MM.1S (cell line): ENCODE measurements around the gene NDUFS2.
A peak's percentile ranks its signal among the peaks of the same experiment; 100 is the strongest.

ENCODE experiments used
- DNase-seq: peaks from one replicate; pipeline ENCODE4 v3.0.0-alpha.2; 2015
- H2AFZ ChIP-seq: fragments of 300-600 bp; sonication (generic); 2 replicates; pipeline ENCODE4 v1.6.0; 2016; ENCODE audit warnings: antibody characterized with exemption, low read length
- H3F3A ChIP-seq: fragments of 300-600 bp; sonication (generic); 2 replicates; pipeline ENCODE4 v1.6.1; 2016; ENCODE audit warnings: mild to moderate bottlenecking, antibody characterized with exemption, low read length, moderate library complexity, mixed read lengths; ENCODE audit not compliant: insufficient read depth
- H3K27ac ChIP-seq: fragments of 300-600 bp; sonication (generic); 2 replicates; pipeline ENCODE4 v1.5.1; 2016; ENCODE audit warnings: mild to moderate bottlenecking, low read length
- H3K27me3 ChIP-seq: fragments of 300-600 bp; sonication (generic); replicated peaks from 2 replicates; pipeline ENCODE4 v1.6.0; 2016; ENCODE audit warnings: low read length; ENCODE audit not compliant: insufficient read depth
- H3K36me3 ChIP-seq: fragments of 300-600 bp; sonication (generic); replicated peaks from 2 replicates; pipeline ENCODE4 v1.6.1; 2016; ENCODE audit warnings: mild to moderate bottlenecking, low read length, mixed read lengths; ENCODE audit not compliant: insufficient read depth
- H3K4me1 ChIP-seq: fragments of 300-600 bp; sonication (generic); 2 replicates; pipeline ENCODE4 v1.6.1; 2016; ENCODE audit warnings: low read length, mixed read lengths
- H3K4me2 ChIP-seq: fragments of 300-600 bp; sonication (generic); 2 replicates; pipeline ENCODE4 v1.6.0; 2016; ENCODE audit warnings: low read depth, low read length
- H3K4me3 ChIP-seq: fragments of 300-600 bp; sonication (generic); 2 replicates; pipeline ENCODE4 v1.5.1; 2016; ENCODE audit warnings: low read length, mixed read lengths
- H3K79me2 ChIP-seq: fragments of 300-600 bp; sonication (generic); 2 replicates; pipeline ENCODE4 v1.6.1; 2016; ENCODE audit warnings: mixed run types, low read length, mixed read lengths
- H3K9ac ChIP-seq: fragments of 300-600 bp; sonication (generic); 2 replicates; pipeline ENCODE4 v1.6.1; 2016; ENCODE audit warnings: low read length, mixed read lengths
- H3K9me2 ChIP-seq: fragments of 300-600 bp; sonication (generic); replicated peaks from 2 replicates; pipeline ENCODE4 v1.6.1; 2016; ENCODE audit warnings: mild to moderate bottlenecking, low read length, mixed read lengths; ENCODE audit not compliant: insufficient read depth
- H3K9me3 ChIP-seq: fragments of 300-600 bp; sonication (generic); replicated peaks from 2 replicates; pipeline ENCODE4 v1.6.1; 2016; ENCODE audit warnings: mild to moderate bottlenecking, low read length, mixed read lengths; ENCODE audit not compliant: insufficient read depth
- H4K20me1 ChIP-seq: fragments of 300-600 bp; sonication (generic); 2 replicates; pipeline ENCODE4 v1.6.1; 2016; ENCODE audit warnings: mild to moderate bottlenecking, low read length, moderate library complexity, mixed read lengths; ENCODE audit not compliant: insufficient read depth
- CTCF ChIP-seq: fragments of 300-600 bp; sonication (generic); IDR thresholded peaks from 2 replicates; pipeline ENCODE4 v1.5.1; 2016; ENCODE audit warnings: antibody characterized with exemption, low read length, mixed read lengths
- EZH2 ChIP-seq: fragments of 300-600 bp; sonication (generic); optimal IDR thresholded peaks from 2 replicates; pipeline ENCODE3; 2017; ENCODE audit warnings: low read depth, mild to moderate bottlenecking, antibody characterized with exemption, low read length, mixed read lengths
- EZH2phosphoT487 ChIP-seq: fragments of 300-600 bp; sonication (generic); IDR thresholded peaks from 2 replicates; pipeline ENCODE4 v1.6.1; 2018; ENCODE audit warnings: antibody characterized with exemption, low read length

Gene NDUFS2

GRCh38 chr1:161166669-161167548 lies 35.3 kb upstream of the NDUFS2 start:
- H2AFZ ChIP-seq, result peak overlapping the region; percentile 66
- H3K27ac ChIP-seq, result peak overlapping the region; percentile 72
- TF ChIP-seq CTCF (peak; percentile 5; the same call in 1 of the 2 replicates), EZH2phosphoT487 (no peak)
- H3K4me2 ChIP-seq, result peak overlapping the region; percentile 93
- DNase-seq, result peak; percentile 37
- H3F3A ChIP-seq, result peaks cover 33% of the 10 kb centered on the region
- no peaks in the 10 kb centered on the region for H4K20me1 ChIP-seq
- peaks cover 9% of the 10 kb centered on the region for H3K4me1 ChIP-seq
- H3K27me3 ChIP-seq, result no peaks in the 10 kb centered on the region
- H3K9me2 ChIP-seq, result no peaks in the 10 kb centered on the region
- H3K79me2 ChIP-seq, result peaks cover 14% of the 10 kb centered on the region
- no peaks in the 10 kb centered on the region for H3K9me3 ChIP-seq
- H3K4me3 ChIP-seq, result peak overlapping the region; percentile 82
- H3K9ac ChIP-seq, result peak overlapping the region; percentile 81
- peaks cover 15% of the 10 kb centered on the region for H3K36me3 ChIP-seq

GRCh38 chr1:161168906-161169305 lies 33.3 kb upstream of the NDUFS2 start:
- 0 out of 2 replicates have a peak, but pooled peaks cover 6% of the 10 kb centered on the region for H4K20me1 ChIP-seq
- no peak overlapping the region for H3K9ac ChIP-seq
- no peak overlapping the region for H2AFZ ChIP-seq
- peaks cover 34% of the 10 kb centered on the region for H3K79me2 ChIP-seq
- H3K4me2 ChIP-seq, result no peak overlapping the region
- no peaks in the 10 kb centered on the region for H3K9me3 ChIP-seq
- no peak overlapping the region for H3K4me3 ChIP-seq
- TF ChIP-seq EZH2, result no peak
- no peak for TF ChIP-seq CTCF
- TF ChIP-seq EZH2phosphoT487, result no peak
- no peak for DNase-seq
- H3K27me3 ChIP-seq, result no peaks in the 10 kb centered on the region
- H3K36me3 ChIP-seq, result peaks cover 33% of the 10 kb centered on the region
- peaks cover 23% of the 10 kb centered on the region for H3K4me1 ChIP-seq
- H3K9me2 ChIP-seq, result no peaks in the 10 kb centered on the region
- H3F3A ChIP-seq, result peaks cover 43% of the 10 kb centered on the region
- H3K27ac ChIP-seq, result no peak overlapping the region

- no peak overlapping the region for H3K4me3 ChIP-seq
- no peak overlapping the region for H3K9ac ChIP-seq
- H3K9me3 ChIP-seq, result no peaks in the 10 kb centered on the region
- peaks cover 57% of the 10 kb centered on the region for H3K79me2 ChIP-seq
- H3K4me1 ChIP-seq, result peaks cover 34% of the 10 kb centered on the region
- H3K36me3 ChIP-seq, result peaks cover 43% of the 10 kb centered on the region
- 0 out of 2 replicates have a peak, but pooled peaks cover 6% of the 10 kb centered on the region for H4K20me1 ChIP-seq
- DNase-seq, result no peak
- TF ChIP-seq EZH2 (no peak), CTCF (peak; percentile 27), EZH2phosphoT487 (no peak)
- H2AFZ ChIP-seq, result no peak overlapping the region
- H3K9me2 ChIP-seq, result no peaks in the 10 kb centered on the region
- no peaks in the 10 kb centered on the region for H3K27me3 ChIP-seq
- peaks cover 44% of the 10 kb centered on the region for H3F3A ChIP-seq
- H3K4me2 ChIP-seq, result no peak overlapping the region
- no peak overlapping the region for H3K27ac ChIP-seq
Observed at GRCh38 chr1:161171191-161171590, 31.0 kb upstream of the NDUFS2 start.
